Endodermal cell (in vitro differentiated cells): ENCODE results near the gene CDX2. TPM values are rescaled to one million over a fixed set of nuclear protein-coding genes. Genes with fewer than 3 reads are reported as not detected.

ENCODE experiments used
- DNase-seq: peaks from one replicate; pipeline ENCODE4 v3.0.0-alpha.2; 2017
- H3K27ac ChIP-seq: 2 replicates; pipeline ENCODE4 v1.5.1; 2013; ENCODE audit warnings: mild to moderate bottlenecking, low read depth, low read length, moderate library complexity
- H3K27me3 ChIP-seq: 2 replicates; pipeline ENCODE4 v1.6.1; 2013; ENCODE audit warnings: mild to moderate bottlenecking, low read length, moderate library complexity; ENCODE audit not compliant: insufficient read depth, control insufficient read depth, poor library complexity, severe bottlenecking
- H3K36me3 ChIP-seq: 2 replicates; pipeline ENCODE4 v1.7.0; 2013; ENCODE audit warnings: mild to moderate bottlenecking, low read length, moderate library complexity; ENCODE audit not compliant: control insufficient read depth, insufficient read depth
- H3K4me1 ChIP-seq: one replicate; pipeline ENCODE4 v1.7.0; 2013; ENCODE audit warnings: low read length; ENCODE audit not compliant: control insufficient read depth, insufficient read depth
- H3K4me3 ChIP-seq: 2 replicates; pipeline ENCODE4 v1.5.1; 2013; ENCODE audit warnings: mild to moderate bottlenecking, low read length, moderate library complexity
- H3K9ac ChIP-seq: 2 replicates; pipeline ENCODE4 v1.6.1; 2013; ENCODE audit warnings: mild to moderate bottlenecking, low read length, moderate library complexity; ENCODE audit not compliant: poor library complexity, severe bottlenecking; ENCODE audit errors: extremely low read depth
- H3K9me3 ChIP-seq: 2 replicates; pipeline ENCODE4 v1.6.1; 2013; ENCODE audit warnings: mild to moderate bottlenecking, low read length, moderate library complexity; ENCODE audit not compliant: control insufficient read depth
- H3K27ac Mint-ChIP-seq: 2 replicates; pipeline ENCODE4 v1.8.0; 2020; ENCODE audit warnings: mixed read lengths
- H3K27me3 Mint-ChIP-seq: 2 replicates; pipeline ENCODE4 v1.8.0; 2021; ENCODE audit warnings: mild to moderate bottlenecking, mixed read lengths; ENCODE audit not compliant: insufficient read depth
- H3K36me3 Mint-ChIP-seq: 2 replicates; pipeline ENCODE4 v1.8.0; 2020; ENCODE audit warnings: low read depth, mixed read lengths
- H3K4me1 Mint-ChIP-seq: 2 replicates; pipeline ENCODE4 v1.8.0; 2020; ENCODE audit warnings: mixed read lengths
- H3K4me3 Mint-ChIP-seq: 2 replicates; pipeline ENCODE4 v1.8.0; 2020; ENCODE audit warnings: mild to moderate bottlenecking, moderate library complexity, mixed read lengths
- H3K9me3 Mint-ChIP-seq: 2 replicates; pipeline ENCODE4 v1.8.0; 2020; ENCODE audit warnings: mild to moderate bottlenecking, mixed read lengths
- CTCF ChIP-seq: fragments of 200-600 bp; sonication (generic); conservative IDR thresholded peaks from 2 replicates; pipeline ENCODE4 v1.5.0; 2021; ENCODE audit warnings: antibody characterized with exemption, mild to moderate bottlenecking
- WGBS, 2 experiments: methylation state at CpG; one replicate each; pipeline versions ENCODE4 v1.1.5 to v1.1.7; 2013; ENCODE audit warnings: missing lambda C conversion rate in 2 of 2, mixed read lengths in 1 of 2; ENCODE audit not compliant: insufficient coverage in 1 of 2, insufficient read length in 1 of 2; 5-methylcytosine and 5-hydroxymethylcytosine counted together
- total RNA-seq, 2 donors: library from RNA; stranded (reverse); fragmentation: NEBNext Ultra II Directional in 1 of 2; extraction: Animal tissue kit (Norgen Biotek cat#: 25700) in 1 of 2; gene quantifications; 2 replicates in 1 of 2; 3 replicates in 1 of 2; pipeline ENCODE4 v1.2.1, GENCODE V29; 2021

Gene CDX2
- total RNA-seq, 2 donors from 2014 or later: not detected

DNA sequence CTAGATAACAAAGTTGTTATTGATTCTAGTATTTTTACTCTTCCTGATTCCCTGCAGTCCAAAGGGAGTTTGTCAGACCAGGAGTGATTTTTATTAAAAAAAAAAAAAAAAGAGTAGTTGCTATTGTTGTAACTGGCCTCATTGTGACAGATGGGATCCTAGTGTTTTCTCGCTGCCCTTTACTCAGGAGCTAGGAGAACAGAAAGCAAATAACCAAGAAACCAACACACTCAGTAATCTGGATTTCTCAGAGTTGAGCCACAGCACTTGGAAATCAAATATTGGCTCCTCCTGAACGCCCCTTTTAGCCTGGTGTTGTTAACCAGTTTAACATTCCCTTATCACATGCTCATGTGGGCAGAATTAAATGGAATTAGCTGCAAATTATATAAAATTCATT lies 57.6 kb downstream of the CDX2 start:
- Histone ChIP-seq H3K36me3 (no peaks in the 10 kb centered on the region), H3K27ac (no peak overlapping the region), H3K4me3 (no peak overlapping the region), H3K27me3 (peaks cover 94% of the 10 kb centered on the region), H3K9me3 (no peaks in the 10 kb centered on the region), H3K9ac (no peak overlapping the region), H3K4me1 (no peaks in the 10 kb centered on the region)
- H3K27ac Mint-ChIP-seq: no peak overlapping the region
- no peaks in the 10 kb centered on the region for H3K36me3 Mint-ChIP-seq
- H3K4me1 Mint-ChIP-seq: peaks cover 25% of the 10 kb centered on the region
- TF ChIP-seq CTCF: no peak
- WGBS, 2 experiments: 60% methylated on average over 2 of the region's 2 CpGs; no CpG with 5 or more reads in 1 of the 2 experiments
- H3K9me3 Mint-ChIP-seq: peaks cover 3% of the 10 kb centered on the region
- DNase-seq: no peak
- H3K4me3 Mint-ChIP-seq: no peak overlapping the region
- H3K27me3 Mint-ChIP-seq: peaks cover 93% of the 10 kb centered on the region

Other genes starting within 250 kb of the CDX2 start
- gene GSX1, start 176.8 kb downstream of the CDX2 start, total RNA-seq: not detected
- gene PDX1, start 49.3 kb downstream of the CDX2 start, total RNA-seq: not detected
- gene URAD, start 19.4 kb upstream of the CDX2 start, total RNA-seq: not detected
- under 1 TPM; 0.09 to 0.13 TPM for gene FLT3, start 131.3 kb upstream of the CDX2 start, total RNA-seq
- 10 to 100 TPM; 73.5 to 73.8 TPM for gene PAN3, start 169.2 kb upstream of the CDX2 start, total RNA-seq